ENCODE measurements around the gene ANXA4. TPM values are rescaled to one million over a fixed set of nuclear protein-coding genes. Genes with fewer than 3 reads are reported as not detected.

The ANXA4 gene
- total and polyA plus RNA-seq, 2 experiments from 2014 or later: 6.7 to 11.5 TPM

GRCh38 chr2:69734035-69734611 is 7.8 kb upstream of the ANXA4 start:
- Mint-ChIP-seq H3K27ac (no peak overlapping the region), H3K9me3 (no peaks in the 10 kb centered on the region)

More at GRCh38 chr2:69734035-69734611, 7.8 kb upstream of the ANXA4 start:
- Mint-ChIP-seq H3K4me3 (no peak overlapping the region), H3K4me1 (peaks cover 2% of the 10 kb centered on the region; the same call in 2 of the 3 replicates), H3K27me3 (ENCODE audit: insufficient read depth, low read depth, poor library complexity) (no peaks in the 10 kb centered on the region), H3K36me3 (ENCODE audit: low read depth) (no peaks in the 10 kb centered on the region)
- Histone ChIP-seq H3K27ac (ENCODE audit: low read depth) (no peak overlapping the region), H3K4me3 (no peak overlapping the region), H2AFZ (no peak overlapping the region; the same call in 1 of the 2 replicates), H3K79me2 (replicated peaks; ENCODE audit: insufficient read depth) (no peaks in the 10 kb centered on the region), H4K20me1 (replicated peaks; ENCODE audit: insufficient read depth) (no peaks in the 10 kb centered on the region), H3F3A (replicated peaks; ENCODE audit: low read depth) (no peaks in the 10 kb centered on the region), H3K36me3 (ENCODE audit: insufficient read depth) (no peaks in the 10 kb centered on the region), H3K4me2 (no peak overlapping the region), H3K4me1 (ENCODE audit: insufficient read depth) (peaks cover 4% of the 10 kb centered on the region; the same call in 1 of the 2 replicates), H3K9me2 (ENCODE audit: insufficient read depth) (no peaks in the 10 kb centered on the region), H3K27me3 (ENCODE audit: insufficient read depth) (no peaks in the 10 kb centered on the region)
- TF ChIP-seq CREB1 (CRISPR knock-in tag; IDR thresholded peaks at IDR 0.05; ENCODE audit: low read depth): no peak
- TF ChIP-seq NANOG (IDR thresholded peaks at IDR 0.05; ENCODE audit: borderline replicate concordance): no peak
- TF ChIP-seq EZH2phosphoT487 (IDR thresholded peaks at IDR 0.05; ENCODE audit: unreplicated experiment): no peak
- no peak for TF ChIP-seq STAT1 (IDR thresholded peaks at IDR 0.05; ENCODE audit: unreplicated experiment)
- no peak for TF ChIP-seq REST (IDR thresholded peaks at IDR 0.05; ENCODE audit: unreplicated experiment)
- TF ChIP-seq, protein P1, sequence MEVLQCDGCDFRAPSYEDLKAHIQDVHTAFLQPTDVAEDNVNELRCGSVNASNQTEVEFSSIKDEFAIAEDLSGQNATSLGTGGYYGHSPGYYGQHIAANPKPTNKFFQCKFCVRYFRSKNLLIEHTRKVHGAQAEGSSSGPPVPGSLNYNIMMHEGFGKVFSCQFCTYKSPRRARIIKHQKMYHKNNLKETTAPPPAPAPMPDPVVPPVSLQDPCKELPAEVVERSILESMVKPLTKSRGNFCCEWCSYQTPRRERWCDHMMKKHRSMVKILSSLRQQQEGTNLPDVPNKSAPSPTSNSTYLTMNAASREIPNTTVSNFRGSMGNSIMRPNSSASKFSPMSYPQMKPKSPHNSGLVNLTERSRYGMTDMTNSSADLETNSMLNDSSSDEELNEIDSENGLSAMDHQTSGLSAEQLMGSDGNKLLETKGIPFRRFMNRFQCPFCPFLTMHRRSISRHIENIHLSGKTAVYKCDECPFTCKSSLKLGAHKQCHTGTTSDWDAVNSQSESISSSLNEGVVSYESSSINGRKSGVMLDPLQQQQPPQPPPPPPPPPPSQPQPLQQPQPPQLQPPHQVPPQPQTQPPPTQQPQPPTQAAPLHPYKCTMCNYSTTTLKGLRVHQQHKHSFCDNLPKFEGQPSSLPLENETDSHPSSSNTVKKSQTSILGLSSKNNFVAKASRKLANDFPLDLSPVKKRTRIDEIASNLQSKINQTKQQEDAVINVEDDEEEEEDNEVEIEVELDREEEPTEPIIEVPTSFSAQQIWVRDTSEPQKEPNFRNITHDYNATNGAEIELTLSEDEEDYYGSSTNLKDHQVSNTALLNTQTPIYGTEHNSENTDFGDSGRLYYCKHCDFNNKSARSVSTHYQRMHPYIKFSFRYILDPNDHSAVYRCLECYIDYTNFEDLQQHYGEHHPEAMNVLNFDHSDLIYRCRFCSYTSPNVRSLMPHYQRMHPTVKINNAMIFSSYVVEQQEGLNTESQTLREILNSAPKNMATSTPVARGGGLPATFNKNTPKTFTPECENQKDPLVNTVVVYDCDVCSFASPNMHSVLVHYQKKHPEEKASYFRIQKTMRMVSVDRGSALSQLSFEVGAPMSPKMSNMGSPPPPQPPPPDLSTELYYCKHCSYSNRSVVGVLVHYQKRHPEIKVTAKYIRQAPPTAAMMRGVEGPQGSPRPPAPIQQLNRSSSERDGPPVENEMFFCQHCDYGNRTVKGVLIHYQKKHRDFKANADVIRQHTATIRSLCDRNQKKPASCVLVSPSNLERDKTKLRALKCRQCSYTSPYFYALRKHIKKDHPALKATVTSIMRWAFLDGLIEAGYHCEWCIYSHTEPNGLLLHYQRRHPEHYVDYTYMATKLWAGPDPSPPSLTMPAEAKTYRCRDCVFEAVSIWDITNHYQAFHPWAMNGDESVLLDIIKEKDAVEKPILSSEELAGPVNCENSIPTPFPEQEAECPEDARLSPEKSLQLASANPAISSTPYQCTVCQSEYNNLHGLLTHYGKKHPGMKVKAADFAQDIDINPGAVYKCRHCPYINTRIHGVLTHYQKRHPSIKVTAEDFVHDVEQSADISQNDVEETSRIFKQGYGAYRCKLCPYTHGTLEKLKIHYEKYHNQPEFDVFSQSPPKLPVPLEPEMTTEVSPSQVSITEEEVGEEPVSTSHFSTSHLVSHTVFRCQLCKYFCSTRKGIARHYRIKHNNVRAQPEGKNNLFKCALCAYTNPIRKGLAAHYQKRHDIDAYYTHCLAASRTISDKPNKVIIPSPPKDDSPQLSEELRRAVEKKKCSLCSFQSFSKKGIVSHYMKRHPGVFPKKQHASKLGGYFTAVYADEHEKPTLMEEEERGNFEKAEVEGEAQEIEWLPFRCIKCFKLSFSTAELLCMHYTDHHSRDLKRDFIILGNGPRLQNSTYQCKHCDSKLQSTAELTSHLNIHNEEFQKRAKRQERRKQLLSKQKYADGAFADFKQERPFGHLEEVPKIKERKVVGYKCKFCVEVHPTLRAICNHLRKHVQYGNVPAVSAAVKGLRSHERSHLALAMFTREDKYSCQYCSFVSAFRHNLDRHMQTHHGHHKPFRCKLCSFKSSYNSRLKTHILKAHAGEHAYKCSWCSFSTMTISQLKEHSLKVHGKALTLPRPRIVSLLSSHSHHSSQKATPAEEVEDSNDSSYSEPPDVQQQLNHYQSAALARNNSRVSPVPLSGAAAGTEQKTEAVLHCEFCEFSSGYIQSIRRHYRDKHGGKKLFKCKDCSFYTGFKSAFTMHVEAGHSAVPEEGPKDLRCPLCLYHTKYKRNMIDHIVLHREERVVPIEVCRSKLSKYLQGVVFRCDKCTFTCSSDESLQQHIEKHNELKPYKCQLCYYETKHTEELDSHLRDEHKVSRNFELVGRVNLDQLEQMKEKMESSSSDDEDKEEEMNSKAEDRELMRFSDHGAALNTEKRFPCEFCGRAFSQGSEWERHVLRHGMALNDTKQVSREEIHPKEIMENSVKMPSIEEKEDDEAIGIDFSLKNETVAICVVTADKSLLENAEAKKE (CRISPR knock-in tag; IDR thresholded peaks at IDR 0.05): no peak
- TF ChIP-seq CTCF (conservative IDR thresholded peaks at IDR 0.05; ENCODE audit: low read depth in 2 of 2): no peak
- TF ChIP-seq EZH2 (IDR thresholded peaks at IDR 0.05; ENCODE audit: low read depth, unreplicated experiment): no peak
- TF ChIP-seq POLR2AphosphoS5 (IDR thresholded peaks at IDR 0.05; ENCODE audit: low read depth): no peak
- TF ChIP-seq ETS1 (IDR thresholded peaks at IDR 0.05): no peak
- TF ChIP-seq JUNB (IDR thresholded peaks at IDR 0.05; ENCODE audit: unreplicated experiment): no peak
- no peak for TF ChIP-seq ZNF114 (CRISPR knock-in tag; IDR thresholded peaks at IDR 0.05)
- no peak for TF ChIP-seq ZNF331 (CRISPR knock-in tag; IDR thresholded peaks at IDR 0.05; ENCODE audit: low read depth)
- no peak for DNase-seq (ENCODE audit: low spot score)
- no peak for ATAC-seq
